NCI-H1092 (cell line): ENCODE results near the gene SHISA3.

Experiments used
- DNase-seq: peaks from one replicate; lab custom pipeline; 2025; lab: John Stamatoyannopoulos, UW

SHISA3 gene

GRCh38 chr4:42446823-42447222 lies 49.5 kb downstream of the SHISA3 start:
- DNase-seq = no peak
